Liver (tissue), 9 donors: ENCODE results near the gene SPN. TPM values are rescaled to one million over a fixed set of nuclear protein-coding genes. Genes with fewer than 3 reads are reported as not detected.
A peak's percentile ranks its signal among the peaks of the same experiment; 100 is the strongest.
"Not testable (repeated sequence)": the region's sequence is repeated elsewhere in the genome, so short reads cannot be mapped to it uniquely, and the experiment has no call there.

ENCODE experiments used
- DNase-seq: peaks from one replicate; pipeline ENCODE4 v3.0.0-alpha.2; 2017; ENCODE audit warnings: low spot score
- H3K27ac ChIP-seq, 2 donors: one replicate each; pipeline ENCODE4 v1.7.0; 2013; ENCODE audit warnings: inconsistent platforms in 2 of 2, low read length in 2 of 2, control low read depth in 1 of 2, low read depth in 1 of 2, mild to moderate bottlenecking in 1 of 2
- H3K27me3 ChIP-seq, 4 donors: one replicate each; pipeline versions ENCODE4 v1.6.1 to v1.7.0; 2013; ENCODE audit warnings: low read length in 3 of 4, inconsistent platforms in 1 of 4, mild to moderate bottlenecking in 1 of 4, moderate library complexity in 1 of 4; ENCODE audit not compliant: control insufficient read depth in 4 of 4, insufficient read depth in 4 of 4
- H3K36me3 ChIP-seq, 4 donors: one replicate each; pipeline versions ENCODE4 v1.6.1 to v1.7.0; 2013; ENCODE audit warnings: low read length in 3 of 4, mild to moderate bottlenecking in 3 of 4, low read depth in 1 of 4, moderate library complexity in 1 of 4; ENCODE audit not compliant: control insufficient read depth in 4 of 4, insufficient read depth in 3 of 4
- H3K4me1 ChIP-seq, 4 donors: one replicate each; pipeline versions ENCODE4 v1.6.1 to v1.7.0; 2013; ENCODE audit warnings: low read length in 3 of 4, mild to moderate bottlenecking in 3 of 4, moderate library complexity in 1 of 4; ENCODE audit not compliant: control insufficient read depth in 4 of 4, insufficient read depth in 4 of 4
- H3K4me3 ChIP-seq, 3 donors: one replicate each; pipeline versions ENCODE4 v1.6.1 to v1.7.0; 2013; ENCODE audit warnings: low read length in 3 of 3, control low read depth in 1 of 3, low read depth in 1 of 3, mild to moderate bottlenecking in 1 of 3
- H3K9ac ChIP-seq, 2 donors: one replicate each; pipeline ENCODE4 v1.7.0; 2013; ENCODE audit warnings: low read length in 2 of 2, mild to moderate bottlenecking in 2 of 2, moderate library complexity in 2 of 2, control low read depth in 1 of 2, low read depth in 1 of 2
- H3K9me3 ChIP-seq, 4 donors: one replicate each; pipeline versions ENCODE4 v1.6.1 to v1.7.0; 2013; ENCODE audit warnings: low read length in 3 of 4; ENCODE audit not compliant: control insufficient read depth in 4 of 4
- CTCF ChIP-seq: fragments of 150-350 bp; IDR thresholded peaks from 2 replicates; pipeline ENCODE4 v1.5.1; 2017; ENCODE audit warnings: improper control_type of control experiment, low read depth, low read length; ENCODE audit not compliant: missing input control
- FOXA2 ChIP-seq: IDR thresholded peaks from 2 replicates; pipeline ENCODE4 v1.6.1; 2016; ENCODE audit warnings: antibody characterized with exemption
- HNF4A ChIP-seq, 2 donors: conservative IDR thresholded peaks; 2 replicates each; pipeline ENCODE4 v1.6.1; 2016; ENCODE audit warnings: antibody characterized with exemption in 2 of 2, mild to moderate bottlenecking in 2 of 2
- HNF4G ChIP-seq: IDR thresholded peaks from 2 replicates; pipeline ENCODE4 v1.6.1; 2016; ENCODE audit warnings: antibody characterized with exemption
- JUND ChIP-seq, 2 donors: IDR thresholded peaks; 2 replicates each; pipeline ENCODE4 v1.6.1; 2016; ENCODE audit warnings: antibody characterized with exemption in 2 of 2
- TAF1 ChIP-seq: conservative IDR thresholded peaks from 2 replicates; pipeline ENCODE4 v1.6.1; 2016; ENCODE audit warnings: antibody characterized with exemption, mild to moderate bottlenecking
- YY1 ChIP-seq: IDR thresholded peaks from 2 replicates; pipeline ENCODE4 v1.6.1; 2016; ENCODE audit warnings: antibody characterized with exemption, mild to moderate bottlenecking
- WGBS: extraction: QIAGEN DNeasy Blood & Tissue Kit; methylation state at CpG from one replicate; pipeline ENCODE4 v1.1.7; 2013; 5-methylcytosine and 5-hydroxymethylcytosine counted together
- polyA plus RNA-seq, 2 donors: library from polyadenylated mRNA; stranded (reverse) in 1 of 2; unstranded in 1 of 2; fragments of 200-250 nt in 1 of 2; fragments of >200 nt in 1 of 2; fragmentation: Nextera tagmentation in 1 of 2; extraction: Ambion mirVana in 1 of 2; gene quantifications; one replicate each; pipeline versions ENCODE4 v1.2.1 to v1.2.3, GENCODE V29; 2013 to 2015
- total RNA-seq, 2 donors: library from RNA; depleted of rRNA; stranded (reverse); fragments of >200 nt; gene quantifications; one replicate each; pipeline ENCODE4 v1.2.3, GENCODE V29; 2014
- TF ChIP-seq, protein P1 (sequence below): IDR thresholded peaks from 2 replicates; pipeline ENCODE4 v1.6.1; 2016; ENCODE audit warnings: antibody characterized with exemption
- TF ChIP-seq, protein P2 (sequence below): IDR thresholded peaks from 2 replicates; pipeline ENCODE4 v1.6.1; 2016; ENCODE audit warnings: antibody characterized with exemption, mild to moderate bottlenecking
- donor health status: healthy.
- donor health status: healthy.
- donor health status: healthy.
- donor health status: healthy.
- donor health status: healthy.

Gene SPN, protein sequence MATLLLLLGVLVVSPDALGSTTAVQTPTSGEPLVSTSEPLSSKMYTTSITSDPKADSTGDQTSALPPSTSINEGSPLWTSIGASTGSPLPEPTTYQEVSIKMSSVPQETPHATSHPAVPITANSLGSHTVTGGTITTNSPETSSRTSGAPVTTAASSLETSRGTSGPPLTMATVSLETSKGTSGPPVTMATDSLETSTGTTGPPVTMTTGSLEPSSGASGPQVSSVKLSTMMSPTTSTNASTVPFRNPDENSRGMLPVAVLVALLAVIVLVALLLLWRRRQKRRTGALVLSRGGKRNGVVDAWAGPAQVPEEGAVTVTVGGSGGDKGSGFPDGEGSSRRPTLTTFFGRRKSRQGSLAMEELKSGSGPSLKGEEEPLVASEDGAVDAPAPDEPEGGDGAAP
- 10 to 100 TPM in 1 of 2 donors, under 1 TPM in 1; 0.92 to 31.2 TPM for total RNA-seq
- polyA plus RNA-seq = under 1 TPM; 0.85 to 0.90 TPM

GRCh38 chr16:29663016-29663806, at the start of gene SPN:
SPN (plus strand) TSS chr16:29663247; CDS start chr16:29663729, 482 bp downstream.
- H3K4me1 ChIP-seq = no peaks in the 10 kb centered on the region
- H3K27ac ChIP-seq = peak within 1 kb of the TSS; percentile 1 to 60
- TF ChIP-seq CTCF (no peak), TAF1 (no peak), HNF4A (conservative IDR thresholded peaks at IDR 0.05) (no peak), JUND (IDR thresholded peaks at IDR 0.05) (no peak), FOXA2 (no peak), HNF4G (no peak), YY1 (no peak)
- TF ChIP-seq, protein P1, sequence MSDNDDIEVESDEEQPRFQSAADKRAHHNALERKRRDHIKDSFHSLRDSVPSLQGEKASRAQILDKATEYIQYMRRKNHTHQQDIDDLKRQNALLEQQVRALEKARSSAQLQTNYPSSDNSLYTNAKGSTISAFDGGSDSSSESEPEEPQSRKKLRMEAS = no peak
- TF ChIP-seq, protein P2, sequence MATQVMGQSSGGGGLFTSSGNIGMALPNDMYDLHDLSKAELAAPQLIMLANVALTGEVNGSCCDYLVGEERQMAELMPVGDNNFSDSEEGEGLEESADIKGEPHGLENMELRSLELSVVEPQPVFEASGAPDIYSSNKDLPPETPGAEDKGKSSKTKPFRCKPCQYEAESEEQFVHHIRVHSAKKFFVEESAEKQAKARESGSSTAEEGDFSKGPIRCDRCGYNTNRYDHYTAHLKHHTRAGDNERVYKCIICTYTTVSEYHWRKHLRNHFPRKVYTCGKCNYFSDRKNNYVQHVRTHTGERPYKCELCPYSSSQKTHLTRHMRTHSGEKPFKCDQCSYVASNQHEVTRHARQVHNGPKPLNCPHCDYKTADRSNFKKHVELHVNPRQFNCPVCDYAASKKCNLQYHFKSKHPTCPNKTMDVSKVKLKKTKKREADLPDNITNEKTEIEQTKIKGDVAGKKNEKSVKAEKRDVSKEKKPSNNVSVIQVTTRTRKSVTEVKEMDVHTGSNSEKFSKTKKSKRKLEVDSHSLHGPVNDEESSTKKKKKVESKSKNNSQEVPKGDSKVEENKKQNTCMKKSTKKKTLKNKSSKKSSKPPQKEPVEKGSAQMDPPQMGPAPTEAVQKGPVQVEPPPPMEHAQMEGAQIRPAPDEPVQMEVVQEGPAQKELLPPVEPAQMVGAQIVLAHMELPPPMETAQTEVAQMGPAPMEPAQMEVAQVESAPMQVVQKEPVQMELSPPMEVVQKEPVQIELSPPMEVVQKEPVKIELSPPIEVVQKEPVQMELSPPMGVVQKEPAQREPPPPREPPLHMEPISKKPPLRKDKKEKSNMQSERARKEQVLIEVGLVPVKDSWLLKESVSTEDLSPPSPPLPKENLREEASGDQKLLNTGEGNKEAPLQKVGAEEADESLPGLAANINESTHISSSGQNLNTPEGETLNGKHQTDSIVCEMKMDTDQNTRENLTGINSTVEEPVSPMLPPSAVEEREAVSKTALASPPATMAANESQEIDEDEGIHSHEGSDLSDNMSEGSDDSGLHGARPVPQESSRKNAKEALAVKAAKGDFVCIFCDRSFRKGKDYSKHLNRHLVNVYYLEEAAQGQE = no peak
- H3K36me3 ChIP-seq = no peaks in the 10 kb centered on the region
- 76% methylated on average over 18 of the region's 18 CpGs for WGBS
- peak within 1 kb of the TSS in 1 of 2 donors; percentile 22 for H3K9ac ChIP-seq
- DNase-seq = peak; percentile 75
- H3K9me3 ChIP-seq = no peaks in the 10 kb centered on the region
- peak within 1 kb of the TSS in 2 of 3 donors; percentile 30 to 43 for H3K4me3 ChIP-seq
- H3K27me3 ChIP-seq = no peaks in the 10 kb centered on the region

- H3K9me3 ChIP-seq, H3K36me3 ChIP-seq, H3K9ac ChIP-seq, H3K27ac ChIP-seq, H3K27me3 ChIP-seq, H3K4me1 ChIP-seq: not testable (repeated sequence)
- H3K4me3 ChIP-seq = peak overlapping the region in 2 of 3 donors; percentile 49 to 51
- peak; percentile 93 for DNase-seq
- WGBS = 8% methylated on average over 98 of the region's 100 CpGs
Observed at GRCh38 chr16:29613307-29614057, 49.6 kb upstream of the SPN start.

GRCh38 chr16:29614691-29615314, 48.2 kb upstream of the SPN start:
- 63% methylated on average over 22 of the region's 22 CpGs for WGBS
- not testable (repeated sequence) for H3K9ac ChIP-seq, H3K27ac ChIP-seq, H3K9me3 ChIP-seq, DNase-seq, H3K27me3 ChIP-seq, H3K4me1 ChIP-seq, H3K4me3 ChIP-seq, H3K36me3 ChIP-seq

DNA sequence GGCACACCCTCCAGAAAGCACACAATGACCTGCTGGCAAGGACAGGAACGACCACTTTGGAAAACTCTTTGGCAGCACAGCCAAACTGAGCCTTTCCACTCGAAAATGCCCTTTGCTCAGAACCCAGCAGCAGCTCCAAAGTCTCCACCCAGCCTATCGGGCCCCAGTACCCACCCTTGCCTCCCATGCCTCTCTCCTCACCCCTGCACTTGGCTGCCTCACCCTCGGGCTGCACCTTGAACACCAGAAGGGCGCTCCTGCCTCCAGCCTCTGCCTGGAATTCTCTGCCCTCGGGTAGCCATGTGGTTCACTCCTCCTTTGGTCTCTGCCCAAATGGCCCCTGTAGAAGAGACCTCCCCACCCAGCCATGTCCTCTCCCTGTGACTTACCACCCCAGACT, 46.9 kb upstream of the SPN start:
- not testable (repeated sequence) for H3K9ac ChIP-seq, H3K4me3 ChIP-seq, H3K27me3 ChIP-seq, DNase-seq, H3K4me1 ChIP-seq, H3K36me3 ChIP-seq, H3K27ac ChIP-seq, H3K9me3 ChIP-seq
- WGBS = 47% methylated on average over 5 of the region's 6 CpGs
